Omental fat pad (tissue), 4 donors: ENCODE results near the gene RELT. TPM values are rescaled to one million over a fixed set of nuclear protein-coding genes. Genes with fewer than 3 reads are reported as not detected.

ENCODE experiments used
- ATAC-seq: fragments of 150-250 bp; one replicate; pipeline ENCODE4 v1.9.1; 2016; ENCODE audit warnings: mild to moderate bottlenecking, moderate library complexity; ENCODE audit not compliant: low FRiP score
- DNase-seq: peaks from one replicate; pipeline ENCODE4 v3.0.0-alpha.2; 2019; ENCODE audit warnings: low spot score
- CTCF ChIP-seq, 3 donors: fragments of 450-650 bp; IDR thresholded peaks; one replicate each; pipeline ENCODE4 v1.5.1; 2016 to 2017; ENCODE audit warnings: antibody characterized with exemption in 3 of 3, mild to moderate bottlenecking in 3 of 3, moderate library complexity in 2 of 3
- total RNA-seq, 4 donors: library from RNA; depleted of rRNA; stranded (reverse); fragments of >200 nt; gene quantifications; one replicate each; pipeline ENCODE4 v1.1.0, GENCODE V29; 2016

The RELT gene
- total RNA-seq, 4 donors from 2014 or later, result 5.0 to 21.6 (median 9.0) TPM

- TF ChIP-seq CTCF (IDR thresholded peaks at IDR 0.05), result no peak
- ATAC-seq (no peak), DNase-seq (no peak)
These were observed 14.7 kb downstream of the RELT start for GRCh38 chr11:73390601-73391565.

GRCh38 chr11:73391665-73392064, 15.5 kb downstream of the RELT start:
- ATAC-seq, result no peak
- no peak for DNase-seq
- no peak for TF ChIP-seq CTCF (IDR thresholded peaks at IDR 0.05)

GRCh38 chr11:73392108-73393010, 16.2 kb downstream of the RELT start:
- no peak for DNase-seq
- no peak for TF ChIP-seq CTCF (IDR thresholded peaks at IDR 0.05)
- no peak for ATAC-seq

GRCh38 chr11:73393011-73393380, 16.8 kb downstream of the RELT start:
- ATAC-seq (no peak), DNase-seq (no peak)
- no peak for TF ChIP-seq CTCF (IDR thresholded peaks at IDR 0.05)

- DNase-seq (peak; percentile 55), ATAC-seq (peak; percentile 33)
- TF ChIP-seq CTCF (IDR thresholded peaks at IDR 0.05), result no peak
These were observed 17.5 kb downstream of the RELT start for GRCh38 chr11:73393479-73394415.
